H1 (cell line): ENCODE measurements around the gene AHDC1. TPM values are rescaled to one million over a fixed set of nuclear protein-coding genes. Genes with fewer than 3 reads are reported as not detected.

Experiments used
- CTCF ChIA-PET: fragments of 300-600 bp; sonication (Branson Sonifier 250); formaldehyde crosslinking; loops from one replicate; lab custom pipeline; 2021; ENCODE audit not compliant: partially characterized antibody; lab: Charles Lee
- POLR2A ChIA-PET: fragments of 300-600 bp; sonication (Branson Sonifier 250); formaldehyde crosslinking; loops from one replicate; lab custom pipeline; 2021; ENCODE audit warnings: inconsistent platforms; ENCODE audit not compliant: partially characterized antibody; lab: Charles Lee
- DNase-seq, 2 experiments: peaks; one replicate each; pipeline versions ENCODE4 v3.0.0 to v3.0.0-alpha.2; 2010 to 2022; ENCODE audit warnings: low spot score in 2 of 2, low read depth in 1 of 2, mixed read lengths in 1 of 2
- FAIRE-seq: peaks from 2 replicates; lab custom pipeline; 2011; peaks lifted over from hg19 to GRCh38; lab: Jason Lieb, UNC
- H2AFZ ChIP-seq: 2 replicates; pipeline ENCODE4 v1.8.1; 2012; ENCODE audit warnings: low read length, inconsistent platforms
- H2AK5ac ChIP-seq: 2 replicates; pipeline ENCODE4 v1.6.1; 2013; ENCODE audit warnings: low read depth, low read length
- H2BK120ac ChIP-seq: replicated peaks from 2 replicates; pipeline ENCODE3; 2013; ENCODE audit warnings: low read depth, low read length, inconsistent platforms
- H2BK12ac ChIP-seq: 2 replicates; pipeline ENCODE4 v1.6.1; 2013; ENCODE audit warnings: low read depth, low read length
- H2BK15ac ChIP-seq: 2 replicates; pipeline ENCODE4 v1.6.1; 2013; ENCODE audit warnings: low read length
- H2BK20ac ChIP-seq: 2 replicates; pipeline ENCODE4 v1.6.1; 2013; ENCODE audit warnings: low read length
- H2BK5ac ChIP-seq: 2 replicates; pipeline ENCODE4 v1.6.1; 2013; ENCODE audit warnings: low read depth, low read length
- H3K14ac ChIP-seq: 2 replicates; pipeline ENCODE4 v1.6.1; 2013; ENCODE audit warnings: inconsistent platforms; ENCODE audit not compliant: insufficient read length
- H3K18ac ChIP-seq: 2 replicates; pipeline ENCODE4 v1.6.1; 2013; ENCODE audit warnings: low read length; ENCODE audit errors: extremely low read depth
- H3K23ac ChIP-seq: 2 replicates; pipeline ENCODE4 v1.6.1; 2013; ENCODE audit warnings: inconsistent platforms; ENCODE audit not compliant: insufficient read length
- H3K23me2 ChIP-seq: 2 replicates; pipeline ENCODE4 v1.6.1; 2013; ENCODE audit warnings: low read depth, low read length
- H3K27ac ChIP-seq: 2 replicates; pipeline ENCODE4 v1.6.1; 2011; ENCODE audit warnings: low read depth, low read length, inconsistent platforms
- H3K27me3 ChIP-seq, 4 experiments: replicated peaks in 1 of 4; 1 replicate in 1 of 4; 2 replicates in 3 of 4; pipeline versions ENCODE4 v1.6.1 to v1.8.1; 2011 to 2013; ENCODE audit warnings: low read length in 3 of 4, mild to moderate bottlenecking in 3 of 4, inconsistent platforms in 2 of 4, mixed read lengths in 2 of 4, moderate library complexity in 1 of 4; ENCODE audit not compliant: control insufficient read depth in 3 of 4, insufficient read depth in 3 of 4; ENCODE audit errors: extremely low read depth in 1 of 4
- H3K36me3 ChIP-seq, 4 experiments: 2 replicates each; pipeline versions ENCODE4 v1.6.1 to v1.8.1; 2011 to 2013; ENCODE audit warnings: mild to moderate bottlenecking in 4 of 4, low read length in 3 of 4, moderate library complexity in 2 of 4, control low read depth in 1 of 4, inconsistent platforms in 1 of 4; ENCODE audit not compliant: insufficient read depth in 4 of 4, control insufficient read depth in 2 of 4
- H3K4ac ChIP-seq: replicated peaks from 2 replicates; pipeline ENCODE3; 2013; ENCODE audit warnings: low read length, low read depth, mixed read lengths, inconsistent platforms; ENCODE audit not compliant: insufficient read length
- H3K4me1 ChIP-seq, 4 experiments: replicated peaks in 1 of 4; 1 replicate in 1 of 4; 2 replicates in 3 of 4; pipeline versions ENCODE4 v1.6.1 to v1.8.1; 2011 to 2013; ENCODE audit warnings: low read length in 3 of 4, inconsistent platforms in 2 of 4, mixed read lengths in 1 of 4; ENCODE audit not compliant: insufficient read depth in 4 of 4, control insufficient read depth in 3 of 4
- H3K4me2 ChIP-seq, 2 experiments: 2 replicates each; pipeline versions ENCODE4 v1.6.1 to v1.8.1; 2011 to 2013; ENCODE audit warnings: low read depth in 2 of 2, low read length in 2 of 2, control low read depth in 1 of 2, inconsistent platforms in 1 of 2, mild to moderate bottlenecking in 1 of 2; ENCODE audit not compliant: insufficient read depth in 1 of 2
- H3K4me3 ChIP-seq, 4 experiments: fragments of 200-600, 300-600 bp in 1 of 4; sonication (generic), shearing (Covaris generic), sonication (Bioruptor Twin) in 1 of 4; 2 replicates each; pipeline versions ENCODE4 v1.5.1 to v1.8.1; 2011 to 2016; ENCODE audit warnings: low read length in 4 of 4, low read depth in 3 of 4, control low read depth in 2 of 4, inconsistent platforms in 2 of 4, mild to moderate bottlenecking in 2 of 4, mixed read lengths in 1 of 4, moderate library complexity in 1 of 4; ENCODE audit not compliant: insufficient read depth in 2 of 4; ENCODE audit errors: extremely low read depth in 1 of 4
- H3K56ac ChIP-seq: replicated peaks from 2 replicates; pipeline ENCODE3; 2013; ENCODE audit warnings: low read depth, mild to moderate bottlenecking, mixed read lengths, low read length, inconsistent platforms; ENCODE audit not compliant: insufficient read length
- H3K79me1 ChIP-seq: 2 replicates; pipeline ENCODE4 v1.6.1; 2013; ENCODE audit warnings: low read depth, low read length, control low read depth
- H3K79me2 ChIP-seq, 2 experiments: 2 replicates each; pipeline versions ENCODE4 v1.6.1 to v1.8.1; 2012 to 2013; ENCODE audit warnings: low read length in 2 of 2, mild to moderate bottlenecking in 2 of 2, inconsistent platforms in 1 of 2; ENCODE audit not compliant: insufficient read depth in 2 of 2, control insufficient read depth in 1 of 2
- H3K9ac ChIP-seq, 4 experiments: replicated peaks in 1 of 4; 1 replicate in 1 of 4; 2 replicates in 3 of 4; pipeline versions ENCODE4 v1.6.1 to v1.8.1; 2011 to 2013; ENCODE audit warnings: low read depth in 3 of 4, low read length in 3 of 4, control low read depth in 2 of 4, mild to moderate bottlenecking in 2 of 4, moderate library complexity in 2 of 4, inconsistent platforms in 1 of 4; ENCODE audit errors: extremely low read depth in 1 of 4
- H3K9me3 ChIP-seq, 2 experiments: 2 replicates each; pipeline versions ENCODE4 v1.6.1 to v1.8.1; 2012 to 2013; ENCODE audit warnings: mild to moderate bottlenecking in 2 of 2, moderate library complexity in 2 of 2, control low read depth in 1 of 2, inconsistent platforms in 1 of 2, low read depth in 1 of 2, low read length in 1 of 2, mixed read lengths in 1 of 2; ENCODE audit not compliant: insufficient read depth in 2 of 2
- H4K20me1 ChIP-seq, 2 experiments: replicated peaks in 1 of 2; 2 replicates each; pipeline versions ENCODE3 to v1.8.1; 2011 to 2013; ENCODE audit warnings: inconsistent platforms in 2 of 2, low read length in 2 of 2, mild to moderate bottlenecking in 1 of 2; ENCODE audit not compliant: insufficient read depth in 2 of 2, control insufficient read depth in 1 of 2
- H4K5ac ChIP-seq: 2 replicates; pipeline ENCODE4 v1.6.1; 2013; ENCODE audit warnings: low read length, low read depth, mixed read lengths, inconsistent platforms; ENCODE audit not compliant: insufficient read length
- H4K8ac ChIP-seq: 2 replicates; pipeline ENCODE4 v1.8.0; 2013; ENCODE audit warnings: mild to moderate bottlenecking, moderate library complexity, low read length, inconsistent platforms; ENCODE audit not compliant: insufficient read depth; ENCODE audit errors: extremely low read depth
- H4K91ac ChIP-seq: replicated peaks from 2 replicates; pipeline ENCODE3; 2013; ENCODE audit warnings: low read length, mixed read lengths, inconsistent platforms; ENCODE audit not compliant: insufficient read length
- BACH1 ChIP-seq: IDR thresholded peaks from 2 replicates; pipeline ENCODE4 v1.6.1; 2012; ENCODE audit warnings: low read length, improper control_type of control experiment
- CHD2 ChIP-seq: IDR thresholded peaks from 2 replicates; pipeline ENCODE4 v1.6.1; 2012; ENCODE audit warnings: low read length, improper control_type of control experiment
- GTF2F1 ChIP-seq: IDR thresholded peaks from 2 replicates; pipeline ENCODE4 v1.6.1; 2012; ENCODE audit warnings: low read depth, low read length, improper control_type of control experiment, borderline replicate concordance
- WGBS, 2 experiments: shearing (Covaris generic) in 1 of 2; methylation state at CpG; one replicate each; pipeline versions ENCODE4 v1.1.6 to v1.1.7; 2013 to 2015; ENCODE audit warnings: low lambda C conversion rate in 2 of 2, mixed read lengths in 2 of 2, inconsistent platforms in 1 of 2, low coverage in 1 of 2, missing lambda C conversion rate in 1 of 2; ENCODE audit not compliant: insufficient replicate concordance in 2 of 2, insufficient coverage in 1 of 2, insufficient read length in 1 of 2; ENCODE audit errors: extremely low coverage in 1 of 2, missing lambda C conversion rate in 1 of 2; 5-methylcytosine and 5-hydroxymethylcytosine counted together
- polyA plus RNA-seq, 7 experiments: library from polyadenylated mRNA; depleted of rRNA in 3 of 7; stranded (reverse) in 5 of 7; unstranded in 2 of 7; fragments of >200 nt in 5 of 7; fragments of 200-250 nt in 2 of 7; gene quantifications; 1 replicate in 5 of 7; 2 replicates in 1 of 7; 4 replicates in 1 of 7; pipeline versions ENCODE4 v1.2.1 to v1.2.3, GENCODE V29; 2011 to 2013; ENCODE audit warnings: missing spikeins in 2 of 7, mixed read lengths in 2 of 7
- total RNA-seq: library from RNA; stranded (reverse); fragmentation: NEBNext Ultra II Directional; extraction: Animal tissue kit (Norgen Biotek cat#: 25700); gene quantifications from 2 replicates; pipeline ENCODE4 v1.2.1, GENCODE V29; 2021

The AHDC1 gene
- total and polyA plus RNA-seq, 2 of the 8 experiments (the other 6 are each of a cell fraction or from before 2014, with no cell fraction given), result 4.4 to 35.1 TPM

- Histone ChIP-seq H3K4me3 (no peak overlapping the region), H3K79me1 (no peaks in the 10 kb centered on the region; the same call in 1 of the 2 replicates), H2AFZ (no peak overlapping the region), H2BK5ac (no peak overlapping the region), H3K14ac (no peak overlapping the region), H3K27me3 (no peaks in the 10 kb centered on the region), H3K4me1 (no peaks in the 10 kb centered on the region), H2BK15ac (no peak overlapping the region), H3K9me3 (no peaks in the 10 kb centered on the region), H4K91ac (no peak overlapping the region), H3K27ac (no peak overlapping the region), H3K18ac (no peak overlapping the region), H2BK120ac (no peak overlapping the region), H4K8ac (no peak overlapping the region), H2AK5ac (no peak overlapping the region), H3K23ac (no peak overlapping the region), H3K9ac (no peak overlapping the region), H2BK12ac (no peak overlapping the region), H2BK20ac (no peak overlapping the region), H3K56ac (no peak overlapping the region), H3K4me2 (no peak overlapping the region), H4K5ac (no peak overlapping the region), H3K36me3 (peaks cover 2 to 42% (median 18%) of the 10 kb centered on the region in 4 experiments; a peak in 6 of 8 replicates), H3K79me2 (no peaks in the 10 kb centered on the region), H3K23me2 (no peaks in the 10 kb centered on the region), H4K20me1 (peaks cover 1 to 2% of the 10 kb centered on the region in 2 experiments), H3K4ac (no peak overlapping the region)
- DNase-seq (no peak), FAIRE-seq (no peak)
- ChIA-PET POLR2A (interaction anchor here (1.0 to 24.3 kb wide), 2 partner anchors 10 to 25 kb away, joined by 3 to 350 read pairs; no protein-coding TSS in a partner anchor), CTCF (interaction anchor here (0.7 to 56.1 kb wide), 8 partner anchors 3 to 194 kb away, joined by 3 to 1807 read pairs (median 482); partner anchors contain the start of gene AHDC1)
- WGBS, 2 experiments, result 96% methylated on average over 32 of the region's 44 CpGs; no CpG with 5 or more reads in 1 of the 2 experiments
- TF ChIP-seq CHD2 (no peak), GTF2F1 (no peak), BACH1 (no peak)
These were observed 53.3 kb downstream of the AHDC1 start for GRCh38 chr1:27550510-27551169.
